Breast epithelium (tissue), 4 donors: ENCODE data around the gene PTPRN2. TPM values are rescaled to one million over a fixed set of nuclear protein-coding genes. Genes with fewer than 3 reads are reported as not detected.
A peak's percentile ranks its signal among the peaks of the same experiment; 100 is the strongest.

ENCODE experiments used
- DNase-seq, 2 donors: peaks; one replicate each; pipeline ENCODE4 v3.0.0-alpha.2; 2019; ENCODE audit warnings: low spot score in 2 of 2
- H3K27ac ChIP-seq, 2 donors: fragments of 200-600 bp; sonication (generic) in 1 of 2; one replicate each; pipeline ENCODE4 v1.5.1; 2016 to 2019; ENCODE audit warnings: mild to moderate bottlenecking in 1 of 2
- H3K27me3 ChIP-seq, 2 donors: fragments of 200-600 bp; sonication (generic) in 1 of 2; one replicate each; pipeline versions ENCODE4 v1.5.1 to v1.6.0; 2017 to 2019; ENCODE audit warnings: control low read depth in 1 of 2, mild to moderate bottlenecking in 1 of 2
- H3K36me3 ChIP-seq: fragments of 200-600 bp; one replicate; pipeline ENCODE4 v1.5.1; 2019
- H3K4me1 ChIP-seq, 2 donors: fragments of 200-600 bp; sonication (generic); one replicate each; pipeline ENCODE4 v1.5.1; 2016 to 2019; ENCODE audit warnings: control low read depth in 1 of 2
- H3K4me3 ChIP-seq, 3 donors: fragments of 200-600 bp; sonication (generic); 1 replicate in 2 of 3; 2 replicates in 1 of 3; pipeline ENCODE4 v1.5.1; 2016 to 2019; ENCODE audit warnings: mild to moderate bottlenecking in 3 of 3, moderate library complexity in 2 of 3
- H3K9me3 ChIP-seq, 2 donors: fragments of 200-600 bp; sonication (generic) in 1 of 2; one replicate each; pipeline ENCODE4 v1.5.1; 2016 to 2019; ENCODE audit warnings: control low read depth in 1 of 2
- CTCF ChIP-seq, 3 donors: fragments of 450-650 bp; IDR thresholded peaks; one replicate each; pipeline ENCODE4 v1.5.1; 2016 to 2017; ENCODE audit warnings: antibody characterized with exemption in 3 of 3, mild to moderate bottlenecking in 3 of 3, moderate library complexity in 3 of 3
- POLR2A ChIP-seq: fragments of 450-650 bp; IDR thresholded peaks from one replicate; pipeline ENCODE4 v1.6.1; 2016; ENCODE audit warnings: antibody characterized with exemption, mild to moderate bottlenecking, moderate library complexity
- POLR2AphosphoS5 ChIP-seq, 3 donors: sonication (generic); formaldehyde crosslinking; IDR thresholded peaks; one replicate each; pipeline ENCODE4 v1.6.1; 2017; ENCODE audit warnings: antibody characterized with exemption in 3 of 3
- intact Hi-C: fragments of 100-400 bp; cut with DNase I; formaldehyde crosslinking; loops from one replicate; pipeline ENCODE4 v1.15.1; 2023; ENCODE audit warnings: low total_unique reads
- total RNA-seq, 3 donors: library from RNA; depleted of rRNA; stranded (reverse); fragments of >200 nt; gene quantifications; one replicate each; pipeline ENCODE4 v1.1.0, GENCODE V29; 2016

The PTPRN2 gene
- total RNA-seq, 3 donors from 2014 or later: 1.6 to 2.2 (median 2.2) TPM

- H3K4me3 ChIP-seq: no peak overlapping the region
- no peaks in the 10 kb centered on the region for H3K9me3 ChIP-seq
- intact Hi-C loops: no loop called here
- no peaks in the 10 kb centered on the region for H3K36me3 ChIP-seq
- no peak for DNase-seq
- TF ChIP-seq POLR2AphosphoS5 (IDR thresholded peaks at IDR 0.05) (no peak), CTCF (IDR thresholded peaks at IDR 0.05) (no peak), POLR2A (no peak)
- H3K4me1 ChIP-seq: no peaks in the 10 kb centered on the region
- no peaks in the 10 kb centered on the region for H3K27me3 ChIP-seq
- H3K27ac ChIP-seq: no peak overlapping the region
These were observed 222.4 kb downstream of the PTPRN2 start for GRCh38 chr7:158365267-158365666.

DNA sequence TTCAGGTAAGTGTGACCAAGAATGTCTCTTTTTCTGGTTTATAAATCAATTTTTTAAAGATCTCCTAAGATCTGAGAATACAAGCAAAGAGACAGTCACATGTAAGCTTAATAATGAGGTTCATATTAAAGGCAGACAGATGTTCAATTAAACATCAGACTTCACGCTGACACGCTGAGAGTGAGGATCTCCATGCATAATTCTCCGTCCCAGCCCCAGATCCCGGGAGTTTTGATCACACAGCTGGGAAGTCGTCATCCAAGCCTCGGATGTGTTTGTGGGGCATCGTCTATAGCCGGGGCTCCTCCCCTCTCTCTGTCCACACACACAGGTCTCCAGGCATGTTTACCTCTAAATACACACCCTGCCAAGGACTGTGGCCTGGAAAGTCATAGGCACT lies 223.2 kb downstream of the PTPRN2 start:
- Histone ChIP-seq H3K27ac (no peak overlapping the region), H3K4me3 (no peak overlapping the region), H3K4me1 (no peaks in the 10 kb centered on the region), H3K27me3 (no peaks in the 10 kb centered on the region), H3K36me3 (no peaks in the 10 kb centered on the region), H3K9me3 (no peaks in the 10 kb centered on the region)
- DNase-seq: no peak
- intact Hi-C loops: no loop called here
- TF ChIP-seq CTCF (IDR thresholded peaks at IDR 0.05): no peak
- no peak for TF ChIP-seq POLR2A
- TF ChIP-seq POLR2AphosphoS5 (IDR thresholded peaks at IDR 0.05): no peak

DNA sequence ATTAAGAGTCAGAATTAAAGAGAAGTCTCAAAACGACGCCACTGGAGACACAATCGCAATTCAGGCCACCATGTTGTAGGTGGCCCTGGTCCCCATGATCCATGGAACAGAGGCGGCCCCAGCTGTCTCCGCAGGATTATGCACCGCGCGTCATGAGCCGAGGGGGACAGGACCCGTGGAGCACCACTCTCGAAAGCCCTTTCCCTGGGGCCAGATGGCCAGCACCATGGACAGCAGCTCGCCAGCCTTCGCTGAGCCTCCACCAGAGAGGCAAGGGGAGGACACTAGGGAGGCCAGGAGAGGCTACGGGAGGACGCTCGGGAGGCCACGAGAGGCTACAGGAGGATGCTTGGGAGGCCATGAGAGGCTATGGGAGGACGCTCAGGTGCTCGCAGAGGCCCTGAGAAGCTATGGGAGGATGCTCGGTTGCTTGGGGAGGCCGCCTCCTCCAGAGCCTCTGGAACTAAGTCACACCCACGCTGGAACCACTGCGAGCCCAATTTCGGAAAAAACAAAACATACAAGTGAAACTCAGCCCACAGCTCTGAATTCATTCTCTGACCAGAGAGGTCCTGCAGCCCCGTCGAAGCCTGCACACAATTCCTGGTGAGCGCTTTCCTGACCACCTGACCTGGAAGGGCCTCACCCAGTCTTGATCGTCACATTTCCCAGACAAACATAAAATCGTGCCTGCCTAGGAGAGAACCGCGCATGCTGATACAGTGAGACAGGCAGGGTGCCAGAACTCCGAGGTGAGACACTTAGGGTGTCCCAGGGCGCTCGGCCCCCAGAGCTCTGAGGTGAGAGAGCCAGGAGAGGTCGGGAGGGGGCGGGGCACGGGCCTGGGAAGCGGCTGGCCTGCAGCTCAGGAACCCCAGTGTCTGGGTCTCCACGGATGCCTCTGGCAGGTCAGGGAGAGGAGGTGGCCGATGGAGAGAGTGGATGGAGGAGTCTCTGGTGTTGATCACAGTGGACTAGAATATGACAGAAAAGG lies 224.4 kb downstream of the PTPRN2 start:
- H3K9me3 ChIP-seq: no peaks in the 10 kb centered on the region
- no peak overlapping the region for H3K4me3 ChIP-seq
- no peaks in the 10 kb centered on the region for H3K27me3 ChIP-seq
- no peaks in the 10 kb centered on the region for H3K36me3 ChIP-seq
- intact Hi-C loops: no loop called here
- TF ChIP-seq CTCF (IDR thresholded peaks at IDR 0.05) (no peak), POLR2A (no peak), POLR2AphosphoS5 (IDR thresholded peaks at IDR 0.05) (no peak)
- DNase-seq: peak in 1 of 2 donors; percentile 49
- no peak overlapping the region for H3K27ac ChIP-seq
- no peaks in the 10 kb centered on the region for H3K4me1 ChIP-seq

DNA sequence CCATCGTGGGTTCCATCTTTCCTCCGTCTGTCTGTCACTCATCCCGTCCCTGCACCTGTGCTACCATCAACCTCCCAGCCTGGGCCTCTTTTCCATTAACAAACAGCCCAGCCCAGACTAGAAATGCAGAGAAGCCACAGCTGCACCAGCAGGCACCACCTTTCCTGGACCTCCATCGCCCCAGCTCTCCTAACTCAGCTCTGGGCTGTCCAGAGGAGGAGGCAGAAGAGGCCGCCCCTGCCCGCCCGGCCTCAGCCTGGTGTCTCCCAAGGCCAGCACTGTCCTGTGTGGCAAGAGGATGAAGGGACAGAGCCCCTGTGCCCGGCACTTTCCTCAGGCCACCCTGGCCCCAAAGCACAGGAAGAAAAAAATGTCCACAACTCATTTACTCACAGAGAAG lies 225.6 kb downstream of the PTPRN2 start:
- Histone ChIP-seq H3K4me1 (no peaks in the 10 kb centered on the region), H3K27ac (no peak overlapping the region), H3K4me3 (no peak overlapping the region), H3K9me3 (no peaks in the 10 kb centered on the region), H3K27me3 (peaks cover 0 to 5% of the 10 kb centered on the region in 2 donors), H3K36me3 (no peaks in the 10 kb centered on the region)
- no peak for TF ChIP-seq POLR2A
- TF ChIP-seq POLR2AphosphoS5 (IDR thresholded peaks at IDR 0.05): no peak
- TF ChIP-seq CTCF (IDR thresholded peaks at IDR 0.05): no peak
- DNase-seq: peak in 1 of 2 donors; percentile 14
- intact Hi-C loops: no loop called here

DNA sequence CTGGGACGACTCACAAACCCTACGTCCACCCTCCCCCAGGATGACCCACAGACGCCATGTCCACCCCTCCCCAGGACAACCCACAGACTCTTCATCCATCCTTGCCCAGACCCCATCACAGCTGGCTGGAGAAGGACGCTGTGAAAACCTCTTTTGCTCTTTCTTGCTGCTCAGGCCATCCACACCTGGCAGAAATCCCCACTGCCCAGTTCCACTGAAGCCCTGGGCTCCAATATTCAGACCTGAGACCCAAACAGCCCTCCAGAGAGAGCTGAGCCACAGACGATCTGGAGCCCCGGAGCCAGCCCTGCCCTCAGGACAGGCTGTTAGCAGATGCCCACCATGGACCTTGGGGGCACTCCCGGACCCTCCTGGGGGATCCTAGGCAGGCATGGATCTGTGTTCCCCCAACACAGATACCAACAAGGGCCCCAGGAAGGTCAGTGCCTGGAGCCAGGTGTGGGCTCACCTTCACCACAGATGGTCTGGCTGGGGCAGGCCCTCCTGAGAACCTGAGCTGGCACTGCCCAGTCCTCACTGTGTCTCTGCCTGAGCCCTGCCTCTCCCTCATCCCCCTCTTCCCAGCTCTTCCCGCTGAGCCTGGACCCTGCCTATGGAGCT lies 226.2 kb downstream of the PTPRN2 start:
- peaks cover 0 to under 1% of the 10 kb centered on the region in 2 donors for H3K9me3 ChIP-seq
- H3K27ac ChIP-seq: no peak overlapping the region
- H3K4me1 ChIP-seq: no peaks in the 10 kb centered on the region
- no peaks in the 10 kb centered on the region for H3K36me3 ChIP-seq
- intact Hi-C loops: no loop called here
- H3K4me3 ChIP-seq: no peak overlapping the region
- TF ChIP-seq POLR2A (no peak), POLR2AphosphoS5 (IDR thresholded peaks at IDR 0.05) (no peak), CTCF (IDR thresholded peaks at IDR 0.05) (no peak)
- peaks cover 0 to 5% of the 10 kb centered on the region in 2 donors for H3K27me3 ChIP-seq
- peak in 1 of 2 donors; percentile 35 for DNase-seq
